HG03095 (cell line): ENCODE results near the gene PM20D2.
A peak's percentile ranks its signal among the peaks of the same experiment; 100 is the strongest.
"Not testable (repeated sequence)": the region's sequence is repeated elsewhere in the genome, so short reads cannot be mapped to it uniquely, and the experiment has no call there.

Experiments used
- ATAC-seq: cut with Tn5 transposase; IDR thresholded peaks from one replicate; pipeline ENCODE4 v1.9.1; 2021; ENCODE audit warnings: moderate library complexity; ENCODE audit not compliant: unreplicated experiment

PM20D2 gene, protein sequence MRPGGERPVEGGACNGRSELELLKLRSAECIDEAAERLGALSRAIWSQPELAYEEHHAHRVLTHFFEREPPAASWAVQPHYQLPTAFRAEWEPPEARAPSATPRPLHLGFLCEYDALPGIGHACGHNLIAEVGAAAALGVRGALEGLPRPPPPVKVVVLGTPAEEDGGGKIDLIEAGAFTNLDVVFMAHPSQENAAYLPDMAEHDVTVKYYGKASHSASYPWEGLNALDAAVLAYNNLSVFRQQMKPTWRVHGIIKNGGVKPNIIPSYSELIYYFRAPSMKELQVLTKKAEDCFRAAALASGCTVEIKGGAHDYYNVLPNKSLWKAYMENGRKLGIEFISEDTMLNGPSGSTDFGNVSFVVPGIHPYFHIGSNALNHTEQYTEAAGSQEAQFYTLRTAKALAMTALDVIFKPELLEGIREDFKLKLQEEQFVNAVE

GRCh38 chr6:89145956-89146717 lies at the start of gene PM20D2:
PM20D2 (plus strand) TSS chr6:89146055; CDS start chr6:89146145, 90 bp downstream.
- peak; percentile 69 for ATAC-seq

DNA sequence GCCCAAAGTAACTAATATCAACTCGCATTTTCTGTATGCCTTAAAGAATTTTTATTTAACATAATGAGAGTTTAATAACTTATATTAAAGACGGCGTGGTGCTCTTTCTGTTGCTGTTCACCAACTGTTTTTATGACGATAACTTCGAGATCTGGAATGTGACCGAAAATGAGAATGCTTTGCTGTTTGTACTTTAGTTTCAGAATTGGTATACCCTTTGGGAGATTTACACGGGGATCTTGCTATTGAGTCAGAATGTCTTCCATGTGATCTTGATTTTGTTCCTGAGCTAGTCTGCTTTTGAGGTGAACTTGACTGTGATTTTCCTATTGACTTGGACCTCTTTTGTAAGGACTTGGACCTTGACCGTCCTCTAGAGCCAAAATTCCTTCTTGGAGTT lies 47.4 kb upstream of the PM20D2 start:
- ATAC-seq, result no peak

DNA sequence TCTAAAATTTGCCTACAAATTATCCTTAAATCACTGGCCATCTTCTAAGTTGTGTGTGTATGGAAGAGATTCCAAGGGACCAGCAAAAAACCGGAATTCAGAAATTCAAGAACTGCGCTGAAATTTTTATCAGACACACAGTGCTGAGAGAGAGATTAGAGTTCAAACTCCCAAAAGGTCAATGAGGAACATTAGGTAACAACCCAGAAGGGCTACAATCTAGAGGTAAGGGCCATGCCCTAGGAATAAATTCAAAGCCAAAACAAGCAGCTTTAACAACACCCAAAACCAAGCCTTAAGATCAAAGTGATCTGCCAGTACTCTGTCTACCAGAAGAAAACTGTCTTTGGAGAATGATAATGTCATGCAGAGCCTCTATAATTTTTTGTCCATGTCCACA lies 45.7 kb upstream of the PM20D2 start:
- ATAC-seq, result no peak

- no peak for ATAC-seq
These were observed 35.6 kb upstream of the PM20D2 start for GRCh38 chr6:89110284-89110683.

DNA sequence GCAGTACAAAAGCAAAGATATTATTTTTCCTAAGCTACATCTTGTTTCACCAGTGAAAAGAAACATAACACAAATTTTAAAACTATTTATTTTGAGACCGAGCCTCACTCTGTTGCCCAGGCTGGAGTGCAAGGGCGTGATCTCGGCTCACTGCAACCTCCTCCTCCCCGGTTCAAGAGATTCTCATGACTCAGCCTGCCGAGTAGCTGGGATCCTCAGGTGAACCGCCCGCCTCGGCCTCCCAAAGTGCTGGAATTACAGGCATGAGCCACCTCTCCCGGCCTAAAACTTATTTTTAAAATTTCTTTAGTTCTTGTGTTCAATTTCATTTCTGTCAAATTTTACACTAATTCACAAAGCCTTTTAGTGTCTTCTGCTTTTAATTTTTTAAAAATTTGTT lies 33.9 kb upstream of the PM20D2 start:
- no peak for ATAC-seq

GRCh38 chr6:89116702-89117101 lies 29.2 kb upstream of the PM20D2 start:
- no peak for ATAC-seq

- ATAC-seq, result peak; percentile 73
These were observed 28.4 kb upstream of the PM20D2 start, which contains the start of gene SRSF12 for GRCh38 chr6:89117211-89118108. SRSF12 (minus strand) TSS chr6:89118071; CDS start chr6:89117887, 184 bp downstream.

DNA sequence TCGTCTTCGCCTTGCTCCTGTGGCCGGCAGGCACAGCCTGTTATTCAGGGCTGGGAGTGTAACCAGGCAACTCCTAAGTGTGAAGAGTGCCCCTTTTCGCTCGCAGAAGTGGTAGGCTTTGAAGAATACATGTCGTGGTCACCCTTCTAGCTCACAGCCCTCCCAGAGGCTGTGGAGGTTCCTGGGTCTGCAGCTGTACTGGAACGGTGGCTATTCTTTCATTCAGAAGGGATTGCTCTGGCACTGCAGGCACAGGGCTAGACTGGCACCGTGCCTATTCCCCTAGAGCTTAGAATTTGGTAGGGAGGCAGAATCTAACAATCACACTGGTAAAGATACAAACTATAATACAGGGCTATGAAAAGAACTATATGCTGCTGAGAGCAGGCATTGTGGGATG lies 26.9 kb upstream of the PM20D2 start:
- ATAC-seq, result no peak

DNA sequence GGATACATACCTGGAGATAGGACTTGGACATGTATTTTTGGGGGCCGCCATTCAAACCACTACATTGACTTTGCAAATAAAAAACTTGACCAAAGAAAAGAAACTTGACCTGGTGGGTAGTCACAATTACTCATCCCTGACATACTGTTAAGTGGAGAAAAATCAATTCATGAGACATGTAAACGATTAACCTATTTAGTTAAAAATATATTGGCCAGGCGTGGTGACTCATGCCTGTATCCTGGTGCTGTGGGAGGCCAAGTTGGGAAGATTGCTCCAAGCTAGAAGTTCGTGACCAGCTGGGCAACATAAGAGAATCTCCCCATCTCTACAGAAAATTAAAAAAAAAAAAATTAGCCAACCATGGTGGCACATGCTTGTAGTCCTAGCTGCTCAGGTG lies 25.5 kb upstream of the PM20D2 start:
- ATAC-seq, result no peak

DNA sequence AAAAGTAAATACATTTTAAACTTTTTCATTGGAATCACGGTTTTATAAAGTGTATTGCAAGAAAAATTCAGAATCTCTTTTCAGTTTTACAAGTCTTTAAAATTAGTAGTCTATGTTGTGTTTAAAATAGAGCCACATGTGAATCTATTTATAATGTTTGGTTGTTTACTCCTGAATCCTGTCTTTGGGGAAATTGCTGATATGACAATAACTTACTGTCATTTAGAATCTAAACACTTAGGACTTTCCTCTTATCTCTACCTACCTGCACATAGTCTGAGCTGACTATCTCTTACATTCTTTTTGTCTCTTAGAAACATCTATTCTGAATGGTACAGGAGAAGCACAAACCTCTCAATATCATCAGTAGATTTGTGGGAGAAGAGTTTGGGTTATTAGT lies 23.9 kb upstream of the PM20D2 start:
- ATAC-seq, result no peak

GRCh38 chr6:89122625-89123024 lies 23.2 kb upstream of the PM20D2 start:
- ATAC-seq, result peak; percentile 61

DNA sequence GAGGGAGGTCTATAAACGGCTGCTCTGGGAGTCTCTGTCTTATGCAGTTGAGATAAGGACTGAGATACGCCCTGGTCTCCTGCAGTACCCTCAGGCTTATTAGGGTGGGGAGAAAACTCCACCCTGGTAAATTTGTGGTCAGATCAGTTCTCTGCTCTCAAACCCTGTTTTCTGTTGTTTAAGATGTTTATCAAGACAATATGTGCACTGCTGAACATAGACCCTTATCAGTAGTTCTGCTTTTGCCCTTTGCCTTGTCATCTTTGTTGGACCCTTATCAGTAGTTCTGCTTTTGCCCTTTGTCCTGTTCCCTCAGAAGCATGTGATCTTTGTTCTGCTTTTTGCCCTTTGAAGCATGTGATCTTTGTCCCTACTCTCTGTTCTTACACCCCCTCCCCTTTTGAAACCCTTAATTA lies 17.6 kb upstream of the PM20D2 start:
- ATAC-seq, result not testable (repeated sequence)

DNA sequence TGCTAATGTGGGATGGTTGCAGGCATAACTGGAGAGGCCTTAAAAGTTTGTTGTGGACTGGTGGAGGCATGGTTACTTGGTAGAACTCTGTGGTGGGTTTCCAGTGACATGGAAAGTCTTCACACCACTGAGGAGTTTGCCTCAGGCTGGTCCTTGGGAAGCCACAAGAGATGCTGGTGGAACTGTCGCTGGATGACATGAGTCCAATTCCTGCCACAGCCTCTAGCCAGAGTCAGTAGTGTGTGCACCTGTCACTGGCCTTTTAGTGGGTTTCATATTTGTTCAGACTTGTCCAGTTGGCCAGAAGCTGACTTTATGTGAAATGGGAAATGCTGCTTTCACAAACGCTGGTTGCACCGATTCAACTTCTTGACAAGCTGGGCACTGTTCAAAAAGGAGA lies 14.3 kb upstream of the PM20D2 start:
- ATAC-seq, result no peak

GRCh38 chr6:89132057-89132456 lies 13.8 kb upstream of the PM20D2 start:
- ATAC-seq, result no peak

DNA sequence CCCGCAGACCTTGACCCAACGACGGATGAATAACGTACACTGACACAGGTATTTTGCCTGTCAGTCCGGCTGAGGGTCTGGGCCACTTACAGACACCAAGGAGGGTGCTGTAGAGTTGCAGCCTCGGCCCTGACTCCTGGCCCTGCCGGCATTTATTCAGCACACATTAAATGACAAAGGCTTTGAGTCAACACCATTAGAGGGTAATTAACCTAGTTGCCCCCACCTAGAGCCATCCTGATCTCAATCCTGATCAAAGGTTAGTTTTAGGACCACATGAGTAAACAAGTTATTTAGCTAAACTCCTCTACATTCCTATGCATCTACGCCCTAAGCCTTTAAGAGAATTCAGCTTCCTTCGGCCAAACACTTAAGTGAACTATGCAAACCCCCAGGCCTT lies 11.9 kb upstream of the PM20D2 start:
- ATAC-seq, result no peak

DNA sequence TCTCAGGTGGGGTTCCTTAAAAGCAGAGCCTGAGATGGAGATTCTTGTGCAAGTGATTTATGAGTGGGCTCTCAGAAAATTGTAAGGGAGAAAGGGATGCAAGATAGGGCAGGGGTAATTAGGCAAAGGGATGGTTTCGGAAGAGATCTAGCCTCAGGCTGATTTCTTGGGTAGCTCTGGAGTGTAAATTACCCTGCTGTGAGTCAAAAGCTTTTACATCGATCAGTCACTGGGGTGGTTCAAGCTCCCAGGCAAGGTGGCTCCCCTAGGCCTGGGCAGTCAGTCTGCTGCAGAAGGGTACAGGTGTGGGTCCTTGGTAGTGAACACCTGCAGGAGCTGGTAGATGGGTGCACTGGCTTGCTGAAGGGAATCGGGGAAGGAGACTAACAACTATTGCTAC lies 11.1 kb upstream of the PM20D2 start:
- no peak for ATAC-seq

DNA sequence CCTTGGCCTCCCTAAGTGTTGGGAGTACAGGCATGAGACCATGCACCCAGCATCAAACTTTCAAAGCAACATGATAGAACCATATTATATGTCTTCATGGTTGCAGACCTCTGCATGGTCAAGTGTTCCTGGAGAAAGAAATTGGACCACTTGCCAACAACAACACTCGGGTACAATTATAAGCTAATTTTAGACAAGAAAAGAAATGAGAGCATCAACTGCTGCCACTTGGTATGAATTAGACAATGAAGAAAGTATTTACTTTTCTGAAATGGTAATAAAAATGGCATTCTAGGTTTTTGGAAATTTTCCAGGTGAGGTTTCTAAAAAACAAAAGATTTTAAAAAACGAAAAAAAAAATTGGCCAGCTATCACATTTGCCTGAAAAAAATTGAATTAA lies 7.7 kb upstream of the PM20D2 start:
- ATAC-seq, result no peak

GRCh38 chr6:89139509-89140346 lies 6.1 kb upstream of the PM20D2 start:
- no peak for ATAC-seq

DNA sequence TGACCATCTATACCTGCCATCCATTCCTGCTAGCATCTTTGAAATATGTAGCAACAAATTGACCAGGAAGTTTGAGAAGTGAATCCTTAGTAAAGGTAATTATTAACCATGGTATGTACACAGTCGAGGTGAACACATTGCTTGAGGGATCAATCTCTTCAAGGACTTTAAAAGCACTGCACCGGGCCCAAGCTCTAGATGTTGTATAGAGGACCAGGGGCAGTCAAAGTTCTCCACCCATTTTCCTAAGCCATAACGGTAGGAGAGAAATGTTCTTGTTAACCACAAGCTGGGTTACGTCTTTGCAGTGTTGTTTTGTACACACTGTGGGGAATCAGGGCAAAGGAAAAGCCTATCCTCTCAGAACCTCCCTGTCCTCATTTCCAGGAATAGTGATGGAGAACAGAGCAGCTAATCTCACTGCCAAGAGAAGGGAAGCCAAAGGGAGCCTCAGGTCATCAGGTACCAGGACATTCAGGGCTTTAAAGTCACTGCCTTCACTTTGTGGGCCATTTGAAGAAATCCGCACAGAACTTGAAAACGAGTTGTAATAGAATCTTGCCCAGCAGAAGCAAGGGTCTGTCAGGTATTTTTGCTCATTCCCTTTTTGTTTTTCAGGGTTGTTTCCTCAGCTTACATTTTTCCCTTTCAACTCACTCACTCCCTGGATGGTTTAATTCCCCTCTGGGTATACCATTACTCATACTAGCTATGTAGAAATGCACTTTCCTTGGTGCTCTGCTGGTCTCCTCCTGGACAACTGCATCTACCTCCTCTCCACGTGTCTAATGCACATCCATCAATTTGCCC lies 5.3 kb upstream of the PM20D2 start:
- no peak for ATAC-seq
